HG02973 (cell line): ENCODE results near the gene PDS5A.
"Not testable (repeated sequence)": the region's sequence is repeated elsewhere in the genome, so short reads cannot be mapped to it uniquely, and the experiment has no call there.

Experiments
- ATAC-seq: cut with Tn5 transposase; IDR thresholded peaks from one replicate; pipeline ENCODE4 v1.9.1; 2021; ENCODE audit warnings: moderate library complexity; ENCODE audit not compliant: unreplicated experiment

Gene PDS5A

GRCh38 chr4:39963656-39964055 is 14.1 kb downstream of the PDS5A start:
- ATAC-seq: no peak

- no peak for ATAC-seq
Measured at GRCh38 chr4:39961311-39961877, 16.3 kb downstream of the PDS5A start.

GRCh38 chr4:39950861-39951481 is 26.7 kb downstream of the PDS5A start:
- ATAC-seq: no peak

- ATAC-seq: no peak
Measured at GRCh38 chr4:39947963-39948362, 29.7 kb downstream of the PDS5A start.

GRCh38 chr4:39947417-39947816 is 30.3 kb downstream of the PDS5A start:
- no peak for ATAC-seq

GRCh38 chr4:39944245-39944644 is 33.5 kb downstream of the PDS5A start:
- not testable (repeated sequence) for ATAC-seq

GRCh38 chr4:39942507-39942906 is 35.2 kb downstream of the PDS5A start:
- ATAC-seq: no peak

- ATAC-seq: no peak
Measured at GRCh38 chr4:39941682-39942217, 36.0 kb downstream of the PDS5A start.

GRCh38 chr4:39937683-39938268 is 39.9 kb downstream of the PDS5A start:
- peak; percentile 44 for ATAC-seq

GRCh38 chr4:39936565-39937418 is 40.9 kb downstream of the PDS5A start:
- ATAC-seq: no peak

- no peak for ATAC-seq
Measured at GRCh38 chr4:39933671-39934590, 43.8 kb downstream of the PDS5A start.

GRCh38 chr4:39932776-39933402 is 44.8 kb downstream of the PDS5A start:
- no peak for ATAC-seq

- ATAC-seq: no peak
Measured at GRCh38 chr4:39931441-39931901, 46.2 kb downstream of the PDS5A start.

- ATAC-seq: no peak
Measured at GRCh38 chr4:39928538-39928937, 49.2 kb downstream of the PDS5A start.

- ATAC-seq: no peak
Measured at GRCh38 chr4:39924014-39924413, 53.7 kb downstream of the PDS5A start.

GRCh38 chr4:39922399-39922798 is 55.3 kb downstream of the PDS5A start:
- ATAC-seq: no peak

GRCh38 chr4:39913471-39913870 is 64.2 kb downstream of the PDS5A start:
- ATAC-seq: no peak

GRCh38 chr4:39910064-39910463 is 67.6 kb downstream of the PDS5A start:
- ATAC-seq: no peak

- no peak for ATAC-seq
Measured at GRCh38 chr4:39908284-39908683, 69.4 kb downstream of the PDS5A start.

GRCh38 chr4:39905656-39906055 is 72.1 kb downstream of the PDS5A start:
- ATAC-seq: no peak
